NCI-H187 (cell line): ENCODE measurements around the gene NFE2L1.
"Not testable (repeated sequence)": the region's sequence is repeated elsewhere in the genome, so short reads cannot be mapped to it uniquely, and the experiment has no call there.

Experiments
- DNase-seq, 2 experiments: peaks; one replicate each; lab custom pipeline; 2025; lab: John Stamatoyannopoulos, UW

NFE2L1 gene

DNA sequence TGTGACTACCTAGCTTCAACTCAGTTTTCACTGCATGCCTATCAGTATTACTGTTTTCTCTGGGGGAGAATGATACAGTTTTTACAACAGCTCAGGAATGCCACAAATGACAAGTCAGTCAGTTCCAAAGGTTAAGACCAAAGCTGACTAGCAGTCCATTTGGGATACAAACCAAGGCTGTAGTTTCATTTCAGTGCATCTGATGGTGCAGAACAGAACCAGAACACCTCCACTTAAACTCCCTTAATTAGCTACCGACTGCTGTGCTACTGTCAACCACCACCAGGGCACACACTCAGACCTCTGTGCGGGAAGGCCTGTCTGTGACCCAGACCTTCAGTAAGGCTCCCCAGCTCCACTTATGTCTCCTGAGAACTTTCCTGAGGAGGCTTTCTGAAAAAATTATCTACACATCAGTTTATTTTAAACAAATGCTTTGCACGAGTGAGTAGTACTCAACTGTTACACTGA, 20.4 kb downstream of the NFE2L1 start:
- DNase-seq: no peak

GRCh38 chr17:48070195-48070594, 22.0 kb downstream of the NFE2L1 start:
- DNase-seq: no peak

DNA sequence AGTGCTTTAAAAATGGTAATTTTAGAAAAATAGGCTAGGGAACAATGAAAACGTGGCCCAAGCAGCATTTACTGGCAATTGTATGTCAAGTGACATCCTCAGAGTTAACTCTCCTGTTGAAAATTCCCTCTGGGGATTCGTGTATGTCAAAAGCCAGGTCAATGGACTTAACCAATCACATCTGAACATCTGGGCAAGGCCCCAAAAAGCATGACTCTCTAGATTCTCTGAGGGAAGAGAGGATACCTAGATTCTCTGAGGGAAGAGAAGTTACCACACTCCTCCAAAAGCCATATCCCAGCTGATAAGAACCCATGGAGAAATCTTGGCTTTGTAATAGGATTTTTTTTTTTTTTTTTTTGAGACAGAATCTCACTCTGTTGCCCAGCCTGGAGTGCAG, 23.5 kb downstream of the NFE2L1 start:
- no peak for DNase-seq

GRCh38 chr17:48072811-48073210, 24.7 kb downstream of the NFE2L1 start:
- not testable (repeated sequence) for DNase-seq

DNA sequence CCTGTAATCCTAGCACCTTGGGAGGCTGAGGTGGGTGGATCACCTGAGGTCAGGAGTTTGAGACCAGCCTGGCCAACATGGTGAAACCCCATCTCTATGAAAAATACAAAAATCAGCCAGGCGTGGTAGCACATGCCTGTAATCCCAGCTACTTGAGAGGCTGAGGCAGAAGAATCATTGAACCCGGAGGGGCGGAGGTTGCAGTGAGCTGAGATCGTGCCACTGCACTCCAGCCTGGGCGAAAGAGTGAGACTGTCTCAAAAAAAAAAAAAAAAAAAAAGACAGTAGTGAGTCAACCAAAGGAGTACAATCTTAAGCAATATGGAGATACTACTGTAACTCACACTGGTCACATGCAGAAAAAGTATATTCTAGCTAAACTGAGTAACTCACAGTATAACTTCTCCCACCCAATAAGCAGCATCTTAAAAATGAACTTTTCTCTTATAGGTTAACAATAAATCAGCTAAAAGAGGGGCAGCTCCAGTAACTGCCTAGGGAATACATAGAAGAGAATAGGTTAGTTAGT, 25.5 kb downstream of the NFE2L1 start:
- not testable (repeated sequence) for DNase-seq

- DNase-seq: peak; percentile 13 to 17
Measured at GRCh38 chr17:48074322-48075081, 26.3 kb downstream of the NFE2L1 start.

DNA sequence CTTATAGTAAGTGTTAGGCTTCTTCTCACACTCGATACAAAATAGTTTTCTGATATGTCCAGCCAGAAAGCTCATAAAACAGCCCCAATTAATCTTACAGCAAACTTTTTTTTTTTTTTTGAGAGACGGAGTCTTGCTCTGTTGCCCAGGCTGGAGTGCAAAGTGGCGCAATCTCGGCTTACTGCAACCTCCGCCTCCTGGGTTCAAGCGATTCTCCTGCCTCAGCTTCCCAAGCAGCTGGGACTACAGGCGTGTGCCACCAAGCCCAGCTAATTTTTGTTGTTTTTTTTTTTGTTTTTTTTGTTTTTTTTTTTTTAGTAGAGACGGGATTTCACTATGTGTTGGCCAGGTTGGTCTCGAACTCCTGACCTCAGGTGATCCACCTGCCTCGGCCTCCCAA, 29.0 kb downstream of the NFE2L1 start:
- not testable (repeated sequence) for DNase-seq

GRCh38 chr17:48081858-48082257, 33.7 kb downstream of the NFE2L1 start:
- DNase-seq: no peak

- no peak for DNase-seq
Measured at GRCh38 chr17:48084932-48085331, 36.8 kb downstream of the NFE2L1 start.

DNA sequence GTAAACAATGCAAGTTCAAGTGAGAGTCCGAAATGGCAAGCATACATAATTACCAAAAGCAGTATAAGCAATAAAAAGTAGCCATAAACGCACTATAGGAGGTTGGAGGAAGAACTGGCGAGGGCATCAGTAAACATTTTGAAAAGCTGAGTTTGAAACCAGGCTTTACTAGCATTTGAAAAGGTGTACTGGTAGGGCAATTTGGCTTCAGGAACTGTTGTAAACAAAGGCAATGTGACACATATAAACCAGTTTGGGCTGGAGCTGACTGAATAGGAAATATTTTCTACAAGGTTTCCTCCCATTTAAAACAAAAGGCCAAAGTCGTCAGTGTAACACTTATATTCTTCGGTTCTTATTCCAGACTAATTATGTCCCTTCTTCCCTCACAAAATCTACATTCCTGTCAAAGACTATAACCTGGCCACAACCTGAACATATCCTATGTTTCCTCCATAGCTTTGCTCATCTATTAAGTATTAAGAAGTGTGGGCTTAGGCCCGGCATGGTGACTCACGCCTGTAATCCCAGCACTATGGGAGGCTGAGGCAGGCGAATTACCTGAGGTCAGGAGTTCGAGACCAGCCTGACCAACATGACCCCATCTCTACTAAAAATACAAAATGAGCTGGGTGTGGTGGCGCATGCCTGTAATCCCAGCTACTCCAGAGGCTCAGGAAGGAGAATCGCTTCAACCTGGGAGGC, 45.3 kb downstream of the NFE2L1 start:
- no peak for DNase-seq

GRCh38 chr17:48095611-48096010, 47.5 kb downstream of the NFE2L1 start:
- DNase-seq: no peak

- DNase-seq: no peak
Measured at GRCh38 chr17:48100160-48100559, 52.0 kb downstream of the NFE2L1 start.

DNA sequence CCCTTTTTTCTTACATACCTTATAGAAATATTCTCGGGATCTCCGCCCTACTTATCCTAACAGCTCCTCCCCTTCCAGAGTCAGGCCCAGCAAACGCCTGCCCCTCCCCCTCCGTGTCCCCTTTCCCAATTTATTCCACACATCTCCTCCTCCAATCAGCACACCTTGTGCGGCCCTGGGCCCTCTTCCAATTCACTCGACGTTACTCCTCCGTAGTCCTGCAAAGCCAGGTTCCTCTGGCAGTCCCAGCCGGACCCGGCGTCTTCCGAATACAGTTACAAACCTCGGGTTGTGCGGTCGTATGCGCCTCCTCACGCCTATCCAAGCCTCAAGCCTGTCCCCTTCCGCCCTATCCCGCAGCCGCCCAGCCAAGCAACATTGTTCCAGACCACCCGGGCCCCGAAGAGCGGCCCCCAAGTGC, 52.4 kb downstream of the NFE2L1 start:
- peak in 1 of 2 experiments; percentile 44 for DNase-seq

- peak; percentile 90 to 94 for DNase-seq
Measured at GRCh38 chr17:48101012-48101720, 53.0 kb downstream of the NFE2L1 start, which contains the start of gene CBX1. Gene CBX1, minus strand, starts transcription at chr17:48101478. Its CDS starts 24,474 bp downstream, at chr17:48077004.

GRCh38 chr17:48102043-48102750, 54.0 kb downstream of the NFE2L1 start:
- no peak for DNase-seq

DNA sequence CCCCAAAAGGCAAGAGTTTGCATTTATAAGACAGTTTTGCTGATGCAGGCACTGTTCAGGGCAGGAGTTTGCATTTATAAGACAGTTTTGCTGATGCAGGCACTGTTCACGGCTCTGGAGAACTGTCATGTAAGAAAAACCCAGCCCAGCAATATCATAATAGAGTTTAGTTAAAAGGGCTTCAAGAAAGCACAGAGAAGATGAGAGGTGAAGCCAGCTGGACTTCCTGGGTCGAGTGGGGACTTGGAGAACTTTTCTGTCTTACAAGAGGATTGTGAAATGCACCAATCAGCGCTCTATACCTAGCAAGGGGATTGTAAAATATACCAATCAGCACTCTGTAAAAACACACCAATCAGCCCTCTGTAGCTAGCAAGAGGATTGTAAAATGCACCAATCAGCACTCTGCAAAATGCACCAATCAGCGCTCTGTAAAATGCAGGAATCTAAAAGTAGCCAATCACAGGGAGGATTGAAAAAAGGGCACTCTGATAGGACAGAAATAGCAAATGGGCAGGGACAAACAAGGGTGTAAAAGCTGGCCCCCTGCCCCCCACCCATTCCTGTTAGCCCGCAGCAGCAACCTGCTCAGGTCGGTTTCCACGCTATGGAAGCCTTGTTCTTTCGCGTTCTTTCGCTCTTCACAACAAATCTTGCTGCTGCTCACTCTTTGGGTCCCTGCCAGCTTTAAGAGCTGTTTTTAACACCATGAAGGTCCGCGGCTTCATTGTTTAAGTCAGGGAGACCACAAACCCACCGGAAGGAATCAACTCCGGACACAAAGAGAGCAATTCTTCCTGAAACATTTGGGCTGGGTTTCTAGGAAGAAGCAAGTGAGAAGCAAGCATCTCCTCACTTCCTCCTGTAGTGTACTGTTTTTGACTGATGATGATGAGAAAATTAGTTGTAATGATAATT, 54.9 kb downstream of the NFE2L1 start:
- no peak for DNase-seq

DNA sequence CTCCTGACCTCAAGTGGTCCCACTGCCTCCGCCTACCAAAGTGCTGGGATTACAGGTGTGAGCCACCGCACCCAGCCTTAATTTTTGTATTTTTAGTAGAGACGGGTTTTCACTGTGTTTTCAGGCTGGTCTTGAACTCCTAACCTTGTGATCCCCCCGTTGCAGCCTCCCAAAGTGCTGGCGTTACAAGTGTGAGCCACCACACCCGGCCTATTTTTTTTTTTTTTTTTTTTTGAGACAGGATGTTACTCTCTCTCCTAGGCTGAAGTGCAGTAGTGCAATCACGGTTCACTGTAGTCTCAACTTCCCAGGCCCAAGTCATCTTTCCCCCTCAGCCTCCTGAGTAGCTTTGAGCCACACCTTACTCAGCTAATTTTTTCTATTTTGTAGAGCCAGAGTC, 56.3 kb downstream of the NFE2L1 start:
- no peak for DNase-seq

GRCh38 chr17:48106802-48107136, 58.6 kb downstream of the NFE2L1 start:
- DNase-seq: no peak

DNA sequence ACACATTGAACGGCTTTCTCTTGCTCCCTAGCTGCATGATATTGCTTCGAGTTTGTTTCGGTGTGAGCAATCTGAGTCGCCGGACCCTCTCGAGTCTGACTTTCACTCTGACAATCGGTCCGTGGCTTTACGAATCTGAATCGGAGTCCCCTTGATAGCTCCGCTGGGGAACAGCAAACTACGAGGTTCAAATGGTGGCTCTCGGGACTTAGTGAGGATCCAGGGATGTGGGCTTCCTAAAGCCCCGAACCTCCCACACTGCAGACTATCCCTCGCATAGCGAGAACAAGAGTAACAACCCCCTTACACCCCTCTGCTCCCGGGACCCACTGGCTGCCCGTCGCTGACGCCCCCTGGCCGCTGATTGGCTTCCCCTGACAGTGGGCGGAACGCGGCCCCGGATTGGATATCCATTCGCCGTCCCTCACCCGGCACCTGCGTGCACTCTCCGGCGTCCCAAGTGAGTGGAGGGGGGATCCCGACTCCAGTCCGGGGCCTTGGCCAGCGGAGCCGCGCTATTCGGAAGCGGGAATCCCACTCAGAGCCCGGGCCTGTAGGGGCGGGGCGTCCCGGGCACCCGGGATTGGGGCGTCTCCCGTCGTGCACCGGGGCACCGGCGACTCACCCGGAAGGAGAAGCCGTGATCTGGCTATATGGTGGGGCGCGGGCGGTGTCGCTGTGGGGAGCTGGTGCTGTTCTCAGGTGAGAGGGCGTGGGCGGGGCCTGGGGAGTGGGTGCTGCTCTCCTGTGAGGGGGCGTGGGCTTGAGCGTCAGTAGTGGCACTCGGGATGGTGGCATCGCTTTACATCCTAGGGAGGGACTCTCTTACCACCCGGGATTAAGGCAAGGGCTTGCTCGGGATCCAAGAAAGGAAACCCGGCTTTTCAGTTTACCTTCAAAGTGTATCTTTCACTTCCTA, 59.2 kb downstream of the NFE2L1 start, which contains the start of gene SNX11:
Gene SNX11, plus strand, starts transcription at position 630 of the 919 bp plus-strand sequence. CDS start 4,278 bp downstream, outside the sequence.
- peak; percentile 85 to 94 for DNase-seq
